Keratinocyte (primary cell): ENCODE data around the gene CRTC3. TPM values are rescaled to one million over a fixed set of nuclear protein-coding genes. Genes with fewer than 3 reads are reported as not detected.

Source experiments
- DNase-seq: peaks from one replicate; pipeline ENCODE4 v3.0.0-alpha.2; 2011; ENCODE audit warnings: low read depth, missing footprints, low spot score
- FAIRE-seq: peaks from 2 replicates; lab custom pipeline; 2011; peaks lifted over from hg19 to GRCh38; lab: Jason Lieb, UNC
- H2AFZ ChIP-seq: 2 replicates; pipeline ENCODE4 v1.6.0; 2012; ENCODE audit warnings: low read length, control low read depth, inconsistent platforms; ENCODE audit not compliant: control insufficient read depth
- H3K27ac ChIP-seq: 2 replicates; pipeline ENCODE4 v1.5.1; 2011; ENCODE audit warnings: low read length; ENCODE audit not compliant: control insufficient read depth, insufficient read depth
- H3K27me3 ChIP-seq: 3 replicates; pipeline ENCODE4 v1.6.0; 2011; ENCODE audit warnings: low read length; ENCODE audit not compliant: control insufficient read depth, insufficient read depth; ENCODE audit errors: extremely low read depth
- H3K36me3 ChIP-seq, 2 experiments: 2 replicates in 1 of 2; 3 replicates in 1 of 2; pipeline ENCODE4 v1.5.1; 2011; ENCODE audit warnings: low read length in 2 of 2, mild to moderate bottlenecking in 1 of 2; ENCODE audit not compliant: control insufficient read depth in 2 of 2, insufficient read depth in 2 of 2; ENCODE audit errors: extremely low read depth in 1 of 2
- H3K4me1 ChIP-seq: 3 replicates; pipeline ENCODE4 v1.5.1; 2011; ENCODE audit warnings: low read length; ENCODE audit not compliant: control insufficient read depth, insufficient read depth; ENCODE audit errors: extremely low read depth
- H3K4me2 ChIP-seq: 3 replicates; pipeline ENCODE4 v1.6.0; 2011; ENCODE audit warnings: low read depth, low read length; ENCODE audit not compliant: control insufficient read depth, insufficient read depth; ENCODE audit errors: extremely low read depth
- H3K4me3 ChIP-seq, 3 experiments: fragments of 200-600 bp in 1 of 3; sonication (generic) in 1 of 3; 2 replicates in 2 of 3; 3 replicates in 1 of 3; pipeline ENCODE4 v1.5.1; 2011 to 2016; ENCODE audit warnings: low read length in 3 of 3, mild to moderate bottlenecking in 3 of 3, control low read depth in 2 of 3, inconsistent platforms in 1 of 3, low read depth in 1 of 3, mixed read lengths in 1 of 3, mixed run types in 1 of 3, moderate library complexity in 1 of 3; ENCODE audit not compliant: control insufficient read depth in 2 of 3, insufficient read depth in 2 of 3; ENCODE audit errors: extremely low read depth in 1 of 3
- H3K79me2 ChIP-seq: 2 replicates; pipeline ENCODE4 v1.6.0; 2012; ENCODE audit warnings: low read length; ENCODE audit not compliant: control insufficient read depth, insufficient read depth
- H3K9ac ChIP-seq: 3 replicates; pipeline ENCODE4 v1.6.0; 2011; ENCODE audit warnings: low read length; ENCODE audit not compliant: control insufficient read depth, insufficient read depth; ENCODE audit errors: extremely low read depth
- H3K9me1 ChIP-seq: 3 replicates; pipeline ENCODE4 v1.6.0; 2011; ENCODE audit warnings: low read length; ENCODE audit not compliant: control insufficient read depth, insufficient read depth; ENCODE audit errors: extremely low read depth
- H3K9me3 ChIP-seq: 2 replicates; pipeline ENCODE4 v1.5.1; 2012; ENCODE audit warnings: low read depth, low read length; ENCODE audit not compliant: control insufficient read depth
- H4K20me1 ChIP-seq: 3 replicates; pipeline ENCODE4 v1.6.0; 2011; ENCODE audit warnings: low read length; ENCODE audit not compliant: control insufficient read depth, insufficient read depth; ENCODE audit errors: extremely low read depth
- EZH2 ChIP-seq: IDR thresholded peaks from one replicate; pipeline ENCODE4 v1.6.1; 2012; ENCODE audit warnings: inconsistent platforms, mild to moderate bottlenecking, low read length, moderate library complexity
- dilution Hi-C: fragments of 300-500 bp; cut with MboI; formaldehyde crosslinking; loops from one replicate; pipeline ENCODE4 v1.7.0; 2020; ENCODE audit warnings: low sequenced_read_pairs; ENCODE audit not compliant: extremely low pct_ligation_motif_present
- polyA plus RNA-seq, 5 experiments: library from polyadenylated mRNA; depleted of rRNA in 3 of 5; stranded (reverse) in 3 of 5; stranded (forward) in 1 of 5; unstranded in 1 of 5; fragments of >200 nt; gene quantifications; 1 replicate in 1 of 5; 2 replicates in 3 of 5; 3 replicates in 1 of 5; pipeline versions ENCODE4 v1.2.1 to v1.2.3, GENCODE V29; 2011 to 2012; ENCODE audit warnings: missing spikeins in 2 of 5, low read depth in 1 of 5, low replicate concordance in 1 of 5
- TF ChIP-seq, protein P1 (sequence below), 3 experiments: IDR thresholded peaks in 1 of 3; conservative IDR thresholded peaks in 1 of 3; optimal IDR thresholded peaks in 1 of 3; 2 replicates in 2 of 3; 3 replicates in 1 of 3; pipeline versions ENCODE3 to v1.5.1; 2011; ENCODE audit warnings: low read length in 3 of 3, mild to moderate bottlenecking in 3 of 3, moderate library complexity in 2 of 3, control low read depth in 1 of 3, inconsistent platforms in 1 of 3; ENCODE audit not compliant: insufficient read depth in 2 of 3; ENCODE audit errors: extremely low read depth in 1 of 3

CRTC3 gene
- polyA plus RNA-seq, 1 donor (not counting 4 experiments of a cell fraction or from before 2014, with no cell fraction given), result 11.9 TPM

DNA sequence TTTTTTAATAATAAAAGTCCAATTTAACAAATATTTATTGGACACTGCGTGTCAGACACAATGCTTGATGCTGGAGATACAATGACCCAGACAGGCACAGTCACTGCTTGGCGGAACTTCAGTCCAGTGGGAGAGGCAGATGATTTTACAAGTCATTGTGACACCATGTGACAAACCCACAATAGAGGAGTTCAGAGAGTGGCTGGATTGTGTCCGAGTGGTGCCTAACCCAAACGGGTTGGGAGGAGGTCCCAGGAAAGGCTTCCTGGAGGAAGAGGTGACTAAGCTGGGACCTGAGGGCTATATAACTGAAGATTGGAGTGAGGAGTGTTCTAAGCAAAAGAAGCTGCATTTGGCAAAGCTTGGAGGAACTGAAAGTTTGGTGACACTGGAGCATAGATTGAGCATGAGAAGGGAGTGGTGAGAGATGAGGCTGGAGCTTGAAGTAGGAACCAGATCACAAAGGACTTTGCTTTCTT is 41.4 kb downstream of the CRTC3 start:
- no peak overlapping the region for H2AFZ ChIP-seq
- TF ChIP-seq, protein P1, sequence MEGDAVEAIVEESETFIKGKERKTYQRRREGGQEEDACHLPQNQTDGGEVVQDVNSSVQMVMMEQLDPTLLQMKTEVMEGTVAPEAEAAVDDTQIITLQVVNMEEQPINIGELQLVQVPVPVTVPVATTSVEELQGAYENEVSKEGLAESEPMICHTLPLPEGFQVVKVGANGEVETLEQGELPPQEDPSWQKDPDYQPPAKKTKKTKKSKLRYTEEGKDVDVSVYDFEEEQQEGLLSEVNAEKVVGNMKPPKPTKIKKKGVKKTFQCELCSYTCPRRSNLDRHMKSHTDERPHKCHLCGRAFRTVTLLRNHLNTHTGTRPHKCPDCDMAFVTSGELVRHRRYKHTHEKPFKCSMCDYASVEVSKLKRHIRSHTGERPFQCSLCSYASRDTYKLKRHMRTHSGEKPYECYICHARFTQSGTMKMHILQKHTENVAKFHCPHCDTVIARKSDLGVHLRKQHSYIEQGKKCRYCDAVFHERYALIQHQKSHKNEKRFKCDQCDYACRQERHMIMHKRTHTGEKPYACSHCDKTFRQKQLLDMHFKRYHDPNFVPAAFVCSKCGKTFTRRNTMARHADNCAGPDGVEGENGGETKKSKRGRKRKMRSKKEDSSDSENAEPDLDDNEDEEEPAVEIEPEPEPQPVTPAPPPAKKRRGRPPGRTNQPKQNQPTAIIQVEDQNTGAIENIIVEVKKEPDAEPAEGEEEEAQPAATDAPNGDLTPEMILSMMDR (optimal IDR thresholded peaks at IDR 0.05 in 1 of 3, IDR thresholded peaks at IDR 0.05 in 1 of 3, conservative IDR thresholded peaks at IDR 0.05 in 1 of 3; ENCODE audit: extremely low read depth in 1 of 3, insufficient read depth in 2 of 3, low read length in 3 of 3), result no peak
- TF ChIP-seq EZH2, result no peak
- dilution Hi-C loops, result no loop called here

DNA sequence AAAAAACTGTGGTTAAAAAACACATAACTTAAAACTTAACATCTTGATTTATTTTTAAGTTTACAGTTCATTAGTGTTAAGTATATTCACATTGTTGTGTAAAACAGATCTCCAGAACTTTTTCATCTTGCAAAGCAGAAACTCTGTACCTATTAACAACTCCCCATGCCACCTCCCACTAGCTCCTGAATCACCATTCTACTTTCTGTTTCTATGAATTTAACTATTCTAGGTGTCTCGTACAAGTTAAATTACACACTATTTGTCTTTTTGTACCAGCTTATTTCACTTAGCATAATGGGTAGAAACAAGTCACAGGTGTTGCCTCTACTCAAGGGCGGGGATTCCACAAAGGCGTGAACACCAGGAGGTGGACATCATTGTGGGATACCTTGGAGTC is 43.2 kb downstream of the CRTC3 start:
- Histone ChIP-seq H3K4me1 (no peaks in the 10 kb centered on the region), H4K20me1 (no peaks in the 10 kb centered on the region), H3K9ac (no peak overlapping the region), H3K9me3 (no peaks in the 10 kb centered on the region), H3K4me2 (no peak overlapping the region), H3K79me2 (peaks cover 3% of the 10 kb centered on the region), H2AFZ (no peak overlapping the region), H3K27ac (no peak overlapping the region), H3K27me3 (no peaks in the 10 kb centered on the region), H3K9me1 (no peaks in the 10 kb centered on the region), H3K4me3 (no peak overlapping the region), H3K36me3 (no peaks in the 10 kb centered on the region)
- FAIRE-seq, result no peak
- TF ChIP-seq, protein P1 (optimal IDR thresholded peaks at IDR 0.05 in 1 of 3, IDR thresholded peaks at IDR 0.05 in 1 of 3, conservative IDR thresholded peaks at IDR 0.05 in 1 of 3; ENCODE audit: extremely low read depth in 1 of 3, insufficient read depth in 2 of 3, low read length in 3 of 3), result no peak
- no peak for TF ChIP-seq EZH2
- dilution Hi-C loops, result no loop called here
- DNase-seq, result no peak

More for the DNA sequence above, 41.4 kb downstream of the CRTC3 start:
- Histone ChIP-seq H3K36me3 (no peaks in the 10 kb centered on the region), H3K9ac (no peak overlapping the region), H3K4me2 (no peak overlapping the region), H3K9me3 (no peaks in the 10 kb centered on the region), H3K4me3 (no peak overlapping the region), H4K20me1 (no peaks in the 10 kb centered on the region), H3K27ac (no peak overlapping the region), H3K4me1 (no peaks in the 10 kb centered on the region), H3K9me1 (no peaks in the 10 kb centered on the region), H3K27me3 (no peaks in the 10 kb centered on the region), H3K79me2 (peaks cover 3% of the 10 kb centered on the region)
- FAIRE-seq, result no peak
- DNase-seq, result no peak
